ENCODE measurements around the gene SLC7A4.
A peak's percentile ranks its signal among the peaks of the same experiment; 100 is the strongest.

Gene SLC7A4

GRCh38 chr22:21028277-21029251 lies 3.8 kb downstream of the SLC7A4 start:
- no peaks in the 10 kb centered on the region for H3K27me3 ChIP-seq (ENCODE audit: insufficient read depth, low read depth, severe bottlenecking)
- peak overlapping the region; percentile 82 for H3K27ac ChIP-seq
- TF ChIP-seq, protein P1, sequence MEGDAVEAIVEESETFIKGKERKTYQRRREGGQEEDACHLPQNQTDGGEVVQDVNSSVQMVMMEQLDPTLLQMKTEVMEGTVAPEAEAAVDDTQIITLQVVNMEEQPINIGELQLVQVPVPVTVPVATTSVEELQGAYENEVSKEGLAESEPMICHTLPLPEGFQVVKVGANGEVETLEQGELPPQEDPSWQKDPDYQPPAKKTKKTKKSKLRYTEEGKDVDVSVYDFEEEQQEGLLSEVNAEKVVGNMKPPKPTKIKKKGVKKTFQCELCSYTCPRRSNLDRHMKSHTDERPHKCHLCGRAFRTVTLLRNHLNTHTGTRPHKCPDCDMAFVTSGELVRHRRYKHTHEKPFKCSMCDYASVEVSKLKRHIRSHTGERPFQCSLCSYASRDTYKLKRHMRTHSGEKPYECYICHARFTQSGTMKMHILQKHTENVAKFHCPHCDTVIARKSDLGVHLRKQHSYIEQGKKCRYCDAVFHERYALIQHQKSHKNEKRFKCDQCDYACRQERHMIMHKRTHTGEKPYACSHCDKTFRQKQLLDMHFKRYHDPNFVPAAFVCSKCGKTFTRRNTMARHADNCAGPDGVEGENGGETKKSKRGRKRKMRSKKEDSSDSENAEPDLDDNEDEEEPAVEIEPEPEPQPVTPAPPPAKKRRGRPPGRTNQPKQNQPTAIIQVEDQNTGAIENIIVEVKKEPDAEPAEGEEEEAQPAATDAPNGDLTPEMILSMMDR (IDR thresholded peaks at IDR 0.05; ENCODE audit: low read depth, low read length), result no peak
- DNase-seq, result peak; percentile 81
- H3K9me3 ChIP-seq (ENCODE audit: severe bottlenecking), result no peaks in the 10 kb centered on the region
- no peaks in the 10 kb centered on the region for H3K36me3 ChIP-seq
- no peak overlapping the region for H3K4me3 ChIP-seq (ENCODE audit: low read depth, low read length)

DNA sequence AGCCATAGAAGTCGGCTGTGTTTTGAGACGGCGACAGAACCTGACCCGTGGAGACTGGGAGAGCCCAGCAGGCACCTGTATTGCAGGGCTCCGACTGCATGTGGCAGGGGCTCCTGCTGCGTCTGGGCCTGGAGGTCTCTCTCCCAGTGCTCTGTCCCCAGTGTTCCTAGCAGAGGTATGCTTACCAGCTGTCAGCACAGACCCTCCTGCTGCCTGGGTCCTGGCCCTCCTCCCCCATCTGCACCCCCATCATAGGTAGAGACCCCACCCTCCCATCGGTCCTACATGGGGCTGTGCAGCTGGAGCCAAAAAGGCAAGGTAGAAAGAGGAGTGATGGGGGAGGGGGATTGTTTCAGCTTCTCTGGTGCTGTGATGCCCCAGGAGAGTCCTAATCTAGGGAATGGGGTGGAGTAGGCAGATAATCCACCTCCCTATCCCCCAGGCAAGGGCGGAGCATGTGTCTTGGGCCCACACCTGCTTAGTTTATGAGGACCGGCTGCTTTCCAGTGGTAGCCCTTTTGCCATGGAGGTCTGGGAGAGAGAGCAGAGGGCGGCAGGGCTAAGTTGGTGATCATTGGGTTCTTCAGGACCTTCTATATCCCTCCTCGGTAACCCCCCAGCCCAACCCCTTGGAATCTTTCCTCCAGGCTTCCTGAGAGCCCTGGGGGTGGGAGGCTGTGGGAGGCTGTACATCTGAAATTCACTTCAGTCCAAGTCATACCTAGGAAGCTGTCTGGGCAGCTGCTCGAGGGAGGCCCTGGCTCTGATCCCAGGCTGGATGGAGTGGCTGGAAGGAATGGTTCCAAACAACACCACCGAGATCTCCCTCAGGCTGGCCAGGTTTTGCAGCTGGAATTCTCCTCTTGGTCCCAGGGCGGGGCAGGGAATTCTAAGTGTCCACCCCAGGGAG lies 5.3 kb downstream of the SLC7A4 start:
- peak; percentile 78 for DNase-seq
- TF ChIP-seq, protein P1 (IDR thresholded peaks at IDR 0.05; ENCODE audit: low read depth, low read length), result no peak
- H3K9me3 ChIP-seq (ENCODE audit: severe bottlenecking), result no peaks in the 10 kb centered on the region
- peak overlapping the region; percentile 82 for H3K27ac ChIP-seq
- no peaks in the 10 kb centered on the region for H3K36me3 ChIP-seq
- H3K4me3 ChIP-seq (ENCODE audit: low read depth, low read length), result no peak overlapping the region
- H3K27me3 ChIP-seq (ENCODE audit: insufficient read depth, low read depth, severe bottlenecking), result no peaks in the 10 kb centered on the region

- Histone ChIP-seq H3K27me3 (ENCODE audit: insufficient read depth, low read depth, severe bottlenecking) (no peaks in the 10 kb centered on the region), H3K36me3 (no peaks in the 10 kb centered on the region)
Measured at GRCh38 chr22:21025763-21026755, 6.3 kb downstream of the SLC7A4 start.

GRCh38 chr22:21025266-21025665 lies 7.1 kb downstream of the SLC7A4 start:
- TF ChIP-seq, protein P1 (IDR thresholded peaks at IDR 0.05; ENCODE audit: low read depth, low read length), result no peak
- H3K4me3 ChIP-seq (ENCODE audit: low read depth, low read length), result no peak overlapping the region
- DNase-seq, result no peak
- no peaks in the 10 kb centered on the region for H3K36me3 ChIP-seq
- no peaks in the 10 kb centered on the region for H3K9me3 ChIP-seq (ENCODE audit: severe bottlenecking)
- H3K27me3 ChIP-seq (ENCODE audit: insufficient read depth, low read depth, severe bottlenecking), result no peaks in the 10 kb centered on the region
- no peak overlapping the region for H3K27ac ChIP-seq

More at GRCh38 chr22:21025763-21026755, 6.3 kb downstream of the SLC7A4 start:
- DNase-seq, result no peak
- H3K27ac ChIP-seq, result peak overlapping the region; percentile 82
- H3K4me3 ChIP-seq (ENCODE audit: low read depth, low read length), result no peak overlapping the region
- H3K9me3 ChIP-seq (ENCODE audit: severe bottlenecking), result no peaks in the 10 kb centered on the region
- TF ChIP-seq, protein P1 (IDR thresholded peaks at IDR 0.05; ENCODE audit: low read depth, low read length), result no peak

Measured in WERI-Rb-1 (cell line).